Activated B cell treated with CpG ODN at 0.5 μM for 24 hours (primary cell): ENCODE measurements around the gene CFAP47. TPM values are rescaled to one million over a fixed set of nuclear protein-coding genes. Genes with fewer than 3 reads are reported as not detected.

Experiments
- ATAC-seq: fragments of 200-7000 bp; cut with Tn5 transposase; one replicate; pipeline ENCODE4 v1.10.0; 2021; ENCODE audit warnings: low read depth, mild to moderate bottlenecking, moderate library complexity
- CTCF ChIA-PET: fragments of 350-600 bp; sonication (Branson Sonifier 250); formaldehyde crosslinking; loops from one replicate; lab custom pipeline; 2021; ENCODE audit warnings: antibody characterized with exemption; lab: Charles Lee
- POLR2A ChIA-PET: fragments of 350-600 bp; sonication (Branson Sonifier 250); formaldehyde crosslinking; loops from one replicate; lab custom pipeline; 2021; ENCODE audit warnings: antibody characterized with exemption; lab: Charles Lee
- DNase-seq: peaks from one replicate; pipeline ENCODE4 v3.0.0; 2022
- H3K27ac Mint-ChIP-seq: one replicate; pipeline ENCODE4 v1.8.0; 2020; ENCODE audit warnings: mixed read lengths
- H3K27me3 Mint-ChIP-seq: one replicate; pipeline ENCODE4 v1.8.0; 2021; ENCODE audit warnings: mixed read lengths
- H3K36me3 Mint-ChIP-seq: one replicate; pipeline ENCODE4 v1.8.0; 2021; ENCODE audit warnings: low read depth, mixed read lengths
- H3K4me1 Mint-ChIP-seq: one replicate; pipeline ENCODE4 v1.8.0; 2021; ENCODE audit warnings: mixed read lengths
- H3K4me3 Mint-ChIP-seq: one replicate; pipeline ENCODE4 v1.8.0; 2020; ENCODE audit warnings: mild to moderate bottlenecking, mixed read lengths
- H3K9me3 Mint-ChIP-seq: one replicate; pipeline ENCODE4 v1.8.0; 2020; ENCODE audit warnings: mixed read lengths
- intact Hi-C: fragments of 100-400 bp; cut with micrococcal nuclease; formaldehyde crosslinking; loops from one replicate; pipeline ENCODE4 v1.15.1; 2024
- total RNA-seq: library from RNA; stranded (reverse); gene quantifications from 2 replicates; pipeline ENCODE4 v1.2.3, GENCODE V29; 2022
- TF ChIP-seq, protein P1 (sequence below): fragments of 200-600 bp; IDR thresholded peaks from one replicate; pipeline ENCODE4 v1.8.0; 2022; ENCODE audit warnings: antibody characterized with exemption, mild to moderate bottlenecking

Gene CFAP47
- total RNA-seq, 1 donor from 2014 or later = not detected

DNA sequence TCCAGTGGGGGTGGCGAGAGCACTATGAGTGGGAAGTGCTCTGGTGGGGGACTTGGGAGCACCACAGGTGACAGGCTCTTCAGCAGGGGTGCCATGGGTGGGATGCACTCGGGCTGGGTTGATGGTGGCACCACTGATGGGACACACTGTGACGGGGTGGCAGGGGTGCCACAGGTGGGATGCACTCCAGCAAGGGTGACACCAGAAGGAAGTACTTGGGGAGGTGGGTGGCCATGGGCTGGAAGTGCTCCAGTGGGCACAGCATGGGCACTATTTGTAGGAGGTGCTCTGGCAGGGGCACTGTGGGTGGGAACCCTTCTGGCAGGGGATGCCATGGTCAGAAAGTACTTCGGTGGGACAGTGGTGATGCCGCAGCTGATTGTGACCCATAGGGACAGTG, 346.6 kb downstream of the CFAP47 start:
- POLR2A ChIA-PET = no interaction called here
- ATAC-seq = no peak
- no peak for DNase-seq
- Mint-ChIP-seq H3K4me1 (no peaks in the 10 kb centered on the region), H3K27ac (no peak overlapping the region), H3K27me3 (no peaks in the 10 kb centered on the region), H3K36me3 (no peaks in the 10 kb centered on the region), H3K4me3 (no peak overlapping the region), H3K9me3 (peaks cover 4% of the 10 kb centered on the region)
- intact Hi-C loops = no loop called here
- CTCF ChIA-PET = no interaction called here
- TF ChIP-seq, protein P1, sequence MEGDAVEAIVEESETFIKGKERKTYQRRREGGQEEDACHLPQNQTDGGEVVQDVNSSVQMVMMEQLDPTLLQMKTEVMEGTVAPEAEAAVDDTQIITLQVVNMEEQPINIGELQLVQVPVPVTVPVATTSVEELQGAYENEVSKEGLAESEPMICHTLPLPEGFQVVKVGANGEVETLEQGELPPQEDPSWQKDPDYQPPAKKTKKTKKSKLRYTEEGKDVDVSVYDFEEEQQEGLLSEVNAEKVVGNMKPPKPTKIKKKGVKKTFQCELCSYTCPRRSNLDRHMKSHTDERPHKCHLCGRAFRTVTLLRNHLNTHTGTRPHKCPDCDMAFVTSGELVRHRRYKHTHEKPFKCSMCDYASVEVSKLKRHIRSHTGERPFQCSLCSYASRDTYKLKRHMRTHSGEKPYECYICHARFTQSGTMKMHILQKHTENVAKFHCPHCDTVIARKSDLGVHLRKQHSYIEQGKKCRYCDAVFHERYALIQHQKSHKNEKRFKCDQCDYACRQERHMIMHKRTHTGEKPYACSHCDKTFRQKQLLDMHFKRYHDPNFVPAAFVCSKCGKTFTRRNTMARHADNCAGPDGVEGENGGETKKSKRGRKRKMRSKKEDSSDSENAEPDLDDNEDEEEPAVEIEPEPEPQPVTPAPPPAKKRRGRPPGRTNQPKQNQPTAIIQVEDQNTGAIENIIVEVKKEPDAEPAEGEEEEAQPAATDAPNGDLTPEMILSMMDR = no peak

DNA sequence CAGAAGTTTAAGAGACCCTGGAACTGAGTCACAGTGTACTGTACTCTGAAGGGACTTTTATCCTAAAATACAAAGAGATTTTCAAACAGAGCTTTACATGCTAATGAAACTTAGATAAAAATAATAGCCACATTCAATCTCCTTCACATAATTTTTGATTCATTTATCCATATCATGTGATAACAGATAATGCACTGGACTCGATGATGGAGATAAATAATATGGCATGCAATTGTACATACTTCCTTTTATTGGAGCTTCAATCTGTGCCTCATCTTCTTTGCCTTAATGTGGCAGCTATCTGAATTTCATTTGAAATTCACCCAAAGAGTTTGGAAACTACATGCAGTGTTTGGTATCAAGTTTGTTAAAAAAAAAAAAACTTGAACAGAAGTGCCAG, 390.6 kb downstream of the CFAP47 start:
- POLR2A ChIA-PET = no interaction called here
- H3K27me3 Mint-ChIP-seq = no peaks in the 10 kb centered on the region
- no peaks in the 10 kb centered on the region for H3K4me1 Mint-ChIP-seq
- H3K36me3 Mint-ChIP-seq = no peaks in the 10 kb centered on the region
- TF ChIP-seq, protein P1 = no peak
- no peak overlapping the region for H3K27ac Mint-ChIP-seq
- intact Hi-C loops = no loop called here
- CTCF ChIA-PET = no interaction called here
- ATAC-seq (no peak), DNase-seq (no peak)
- H3K9me3 Mint-ChIP-seq = no peaks in the 10 kb centered on the region
- no peak overlapping the region for H3K4me3 Mint-ChIP-seq

DNA sequence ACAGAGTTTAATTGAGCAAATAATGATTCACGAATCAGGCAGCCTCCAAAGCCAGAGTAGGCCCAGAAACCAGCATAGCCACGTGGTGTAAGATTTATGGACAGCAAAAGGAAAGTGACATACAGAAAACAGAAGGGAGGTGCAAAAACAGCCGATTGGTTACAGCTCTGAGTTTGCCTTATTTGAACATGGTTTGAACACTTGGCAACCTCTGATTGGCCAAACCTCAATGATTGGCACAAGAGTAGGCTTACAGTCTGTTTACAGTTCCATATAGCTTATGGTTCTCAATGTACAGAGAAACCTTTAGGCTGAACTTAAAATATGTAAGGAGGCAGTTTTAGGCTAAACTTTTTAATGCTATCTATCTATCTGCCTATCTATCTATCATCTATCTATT, 394.8 kb downstream of the CFAP47 start:
- Mint-ChIP-seq H3K27ac (no peak overlapping the region), H3K4me1 (no peaks in the 10 kb centered on the region), H3K36me3 (no peaks in the 10 kb centered on the region), H3K9me3 (no peaks in the 10 kb centered on the region), H3K27me3 (no peaks in the 10 kb centered on the region), H3K4me3 (no peak overlapping the region)
- POLR2A ChIA-PET = no interaction called here
- CTCF ChIA-PET = no interaction called here
- DNase-seq (no peak), ATAC-seq (no peak)
- intact Hi-C loops = no loop called here
- TF ChIP-seq, protein P1 = no peak

DNA sequence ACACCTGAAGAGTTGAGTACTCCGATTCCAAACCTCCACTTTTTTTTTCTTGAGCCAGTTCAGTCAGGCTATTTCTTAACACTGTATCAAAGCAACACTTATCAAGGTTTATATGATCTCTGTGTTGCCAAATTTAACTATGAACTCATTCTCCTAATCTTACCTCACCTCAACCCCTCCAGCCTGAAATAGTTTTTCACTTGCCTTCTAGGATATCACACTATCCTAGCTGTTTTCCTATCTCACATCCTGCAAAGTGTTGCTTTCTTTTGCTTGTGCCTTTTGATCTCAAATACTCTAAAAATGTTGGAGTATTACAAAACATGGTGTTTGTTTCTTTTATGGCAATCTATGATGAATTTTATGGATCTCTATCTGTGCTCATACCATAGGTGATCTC, 415.0 kb downstream of the CFAP47 start:
- intact Hi-C loops = no loop called here
- ATAC-seq = no peak
- no peak for DNase-seq
- CTCF ChIA-PET = no interaction called here
- H3K4me3 Mint-ChIP-seq = no peak overlapping the region
- H3K9me3 Mint-ChIP-seq = no peaks in the 10 kb centered on the region
- H3K4me1 Mint-ChIP-seq = no peaks in the 10 kb centered on the region
- H3K27me3 Mint-ChIP-seq = no peaks in the 10 kb centered on the region
- TF ChIP-seq, protein P1 = no peak
- no peak overlapping the region for H3K27ac Mint-ChIP-seq
- POLR2A ChIA-PET = no interaction called here
- no peaks in the 10 kb centered on the region for H3K36me3 Mint-ChIP-seq

DNA sequence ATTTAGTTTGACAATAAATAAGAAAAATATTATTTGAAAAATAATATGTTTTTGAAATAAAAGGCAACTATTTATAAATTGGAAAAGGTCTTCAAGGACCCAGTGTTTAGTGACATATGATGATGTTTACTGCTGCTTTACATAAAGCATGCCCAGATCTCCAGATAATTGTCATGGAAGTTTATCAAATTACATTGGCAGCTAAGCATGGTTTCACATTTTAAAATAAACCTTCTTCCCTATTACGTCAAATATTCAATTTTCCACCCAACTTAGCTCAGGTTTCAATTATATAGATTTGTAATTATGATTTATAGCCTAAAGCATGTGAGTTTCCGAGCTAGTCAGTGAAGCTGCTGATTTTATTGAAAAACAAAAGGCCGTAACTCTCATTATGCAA, 417.2 kb downstream of the CFAP47 start:
- Mint-ChIP-seq H3K9me3 (no peaks in the 10 kb centered on the region), H3K27me3 (no peaks in the 10 kb centered on the region), H3K4me1 (no peaks in the 10 kb centered on the region), H3K36me3 (no peaks in the 10 kb centered on the region), H3K4me3 (no peak overlapping the region), H3K27ac (no peak overlapping the region)
- intact Hi-C loops = no loop called here
- ChIA-PET CTCF (no interaction called here), POLR2A (no interaction called here)
- DNase-seq = no peak
- no peak for ATAC-seq
- TF ChIP-seq, protein P1 = no peak
